IMR-90 (cell line): ENCODE results near the gene SFT2D3. TPM values are rescaled to one million over a fixed set of nuclear protein-coding genes. Genes with fewer than 3 reads are reported as not detected.

Experiments used
- ATAC-seq: fragments of 200-7000 bp; cut with Tn5 transposase; 2 replicates; pipeline ENCODE4 v1.9.1; 2020; ENCODE audit warnings: low read depth, mild to moderate bottlenecking, moderate library complexity
- BruUV-seq: library from RNA; stranded (reverse); fragments of 400-500 nt; replicated peaks from 2 replicates; lab custom pipeline; 2021; lab: Mats Ljungman, UMichigan
- CTCF ChIA-PET: fragments of 300-600 bp; formaldehyde crosslinking; extraction: SDS; loops from one replicate; lab custom pipeline; 2021; ENCODE audit warnings: antibody characterized with exemption; lab: Yijun Ruan, JAX
- POLR2A ChIA-PET: fragments of 300-600 bp; sonication (Branson Sonifier 250); formaldehyde crosslinking; loops from one replicate; lab custom pipeline; 2022; ENCODE audit warnings: antibody characterized with exemption; ENCODE audit not compliant: unreplicated experiment; lab: Charles Lee
- DNase-seq: peaks from one replicate; pipeline ENCODE4 v3.0.0; 2013
- H2AFZ ChIP-seq: replicated peaks from 2 replicates; pipeline ENCODE3; 2013; ENCODE audit warnings: low read length, mild to moderate bottlenecking; ENCODE audit not compliant: poor library complexity
- H2AK5ac ChIP-seq: 2 replicates; pipeline ENCODE4 v1.6.1; 2013; ENCODE audit warnings: low read depth, low read length, inconsistent platforms
- H2AK9ac ChIP-seq: replicated peaks from 2 replicates; pipeline ENCODE3; 2013; ENCODE audit warnings: mild to moderate bottlenecking, low read depth, low read length, moderate library complexity; ENCODE audit not compliant: poor library complexity
- H2BK120ac ChIP-seq: 2 replicates; pipeline ENCODE4 v1.6.1; 2013; ENCODE audit warnings: low read depth, low read length, inconsistent platforms
- H2BK15ac ChIP-seq: 3 replicates; pipeline ENCODE4 v1.6.1; 2013; ENCODE audit warnings: low read depth, low read length, inconsistent platforms
- H2BK20ac ChIP-seq: 2 replicates; pipeline ENCODE4 v1.6.1; 2013; ENCODE audit warnings: low read depth, mild to moderate bottlenecking, inconsistent platforms, low read length, moderate library complexity
- H2BK5ac ChIP-seq: 2 replicates; pipeline ENCODE4 v1.6.1; 2013; ENCODE audit warnings: mild to moderate bottlenecking, low read depth, low read length, inconsistent platforms; ENCODE audit not compliant: poor library complexity, severe bottlenecking
- H3K14ac ChIP-seq: replicated peaks from 2 replicates; pipeline ENCODE4 v1.6.1; 2013; ENCODE audit warnings: low read depth, low read length, inconsistent platforms
- H3K18ac ChIP-seq: 2 replicates; pipeline ENCODE4 v1.6.1; 2013; ENCODE audit warnings: low read depth, low read length, control low read depth
- H3K23ac ChIP-seq: 2 replicates; pipeline ENCODE4 v1.6.1; 2013; ENCODE audit warnings: low read depth, low read length, inconsistent platforms
- H3K27ac ChIP-seq: 2 replicates; pipeline ENCODE4 v1.5.1; 2013; ENCODE audit warnings: mild to moderate bottlenecking, control low read depth, low read length; ENCODE audit not compliant: insufficient read depth
- H3K27me3 ChIP-seq: 2 replicates; pipeline ENCODE4 v1.6.1; 2013; ENCODE audit warnings: low read length; ENCODE audit not compliant: control insufficient read depth, insufficient read depth
- H3K36me3 ChIP-seq: 2 replicates; pipeline ENCODE4 v1.6.1; 2013; ENCODE audit warnings: low read length, mixed read lengths; ENCODE audit not compliant: control insufficient read depth, insufficient read depth
- H3K4ac ChIP-seq: 2 replicates; pipeline ENCODE4 v1.6.1; 2013; ENCODE audit warnings: low read depth, low read length, inconsistent platforms
- H3K4me1 ChIP-seq: 2 replicates; pipeline ENCODE4 v1.6.1; 2013; ENCODE audit warnings: low read length, mixed read lengths; ENCODE audit not compliant: control insufficient read depth, insufficient read depth
- H3K4me2 ChIP-seq: 2 replicates; pipeline ENCODE4 v1.6.1; 2013; ENCODE audit warnings: low read depth, mild to moderate bottlenecking, control low read depth, low read length, moderate library complexity
- H3K4me3 ChIP-seq: 2 replicates; pipeline ENCODE4 v1.5.1; 2013; ENCODE audit warnings: low read depth, mild to moderate bottlenecking, control low read depth, low read length, moderate library complexity; ENCODE audit not compliant: insufficient read depth
- H3K56ac ChIP-seq: 2 replicates; pipeline ENCODE4 v1.6.1; 2013; ENCODE audit warnings: low read length, inconsistent platforms; ENCODE audit not compliant: insufficient read depth; ENCODE audit errors: extremely low read depth
- H3K79me1 ChIP-seq, 2 experiments: 2 replicates each; pipeline ENCODE4 v1.6.1; 2013; ENCODE audit warnings: low read length in 2 of 2, inconsistent platforms in 1 of 2, low read depth in 1 of 2
- H3K9ac ChIP-seq: 2 replicates; pipeline ENCODE4 v1.6.1; 2013; ENCODE audit warnings: low read depth, low read length, control low read depth
- H3K9me1 ChIP-seq: 2 replicates; pipeline ENCODE4 v1.6.1; 2013; ENCODE audit warnings: low read length, inconsistent platforms; ENCODE audit not compliant: insufficient read depth
- H3K9me3 ChIP-seq: 2 replicates; pipeline ENCODE4 v1.6.1; 2013; ENCODE audit warnings: low read length; ENCODE audit not compliant: control insufficient read depth, insufficient read depth
- H4K20me1 ChIP-seq: 2 replicates; pipeline ENCODE4 v1.6.1; 2013; ENCODE audit warnings: low read length, inconsistent platforms; ENCODE audit not compliant: insufficient read depth
- H4K5ac ChIP-seq: 2 replicates; pipeline ENCODE4 v1.6.1; 2013; ENCODE audit warnings: mild to moderate bottlenecking, low read depth, low read length, control low read depth
- H4K8ac ChIP-seq, 2 experiments: 2 replicates each; pipeline ENCODE4 v1.6.1; 2013; ENCODE audit warnings: low read depth in 2 of 2, low read length in 2 of 2, control low read depth in 1 of 2, inconsistent platforms in 1 of 2
- H4K91ac ChIP-seq: 2 replicates; pipeline ENCODE4 v1.6.1; 2013; ENCODE audit warnings: low read depth, low read length, inconsistent platforms; ENCODE audit not compliant: insufficient read depth
- CEBPB ChIP-seq: IDR thresholded peaks from 2 replicates; pipeline ENCODE4 v1.6.1; 2012; ENCODE audit warnings: low read depth, low read length, improper control_type of control experiment
- CHD1 ChIP-seq: IDR thresholded peaks from 2 replicates; pipeline ENCODE4 v1.6.1; 2012; ENCODE audit warnings: low read depth, low read length, improper control_type of control experiment
- WGBS, 2 experiments: methylation state at CpG; one replicate each; pipeline versions ENCODE4 v1.1.5 to v1.1.7; 2013; ENCODE audit warnings: missing lambda C conversion rate in 2 of 2; ENCODE audit not compliant: insufficient read length in 1 of 2; ENCODE audit errors: extremely low coverage in 2 of 2; 5-methylcytosine and 5-hydroxymethylcytosine counted together
- dilution Hi-C: fragments of 300-500 bp; cut with HindIII; formaldehyde crosslinking; loops from one replicate; pipeline ENCODE4 v1.14.3; 2018; ENCODE audit warnings: low sequenced_read_pairs; ENCODE audit not compliant: unreplicated experiment
- in situ Hi-C: fragments of 300-500 bp; cut with MboI; formaldehyde crosslinking; loops from 3 replicates; pipeline ENCODE4 v1.14.3; 2019; ENCODE audit warnings: low sequenced_read_pairs, inconsistent platforms, mixed read lengths
- intact Hi-C: fragments of 100-400 bp; cut with micrococcal nuclease; formaldehyde crosslinking; loops from 2 replicates; pipeline ENCODE4 v1.10.0; 2022
- polyA plus RNA-seq, 3 experiments: library from polyadenylated mRNA; depleted of rRNA; stranded (reverse); fragments of >200 nt; gene quantifications; 2 replicates each; pipeline ENCODE4 v1.2.3, GENCODE V29; 2012; ENCODE audit warnings: low replicate concordance in 1 of 3
- total RNA-seq: library from RNA; depleted of rRNA; stranded (reverse); fragments of >200 nt; gene quantifications from 2 replicates; pipeline ENCODE4 v1.2.3, GENCODE V29; 2012

Gene SFT2D3
- total and polyA plus RNA-seq, 2 of the 4 experiments (the other 2 are of a cell fraction) = 2.5 to 3.1 TPM

DNA sequence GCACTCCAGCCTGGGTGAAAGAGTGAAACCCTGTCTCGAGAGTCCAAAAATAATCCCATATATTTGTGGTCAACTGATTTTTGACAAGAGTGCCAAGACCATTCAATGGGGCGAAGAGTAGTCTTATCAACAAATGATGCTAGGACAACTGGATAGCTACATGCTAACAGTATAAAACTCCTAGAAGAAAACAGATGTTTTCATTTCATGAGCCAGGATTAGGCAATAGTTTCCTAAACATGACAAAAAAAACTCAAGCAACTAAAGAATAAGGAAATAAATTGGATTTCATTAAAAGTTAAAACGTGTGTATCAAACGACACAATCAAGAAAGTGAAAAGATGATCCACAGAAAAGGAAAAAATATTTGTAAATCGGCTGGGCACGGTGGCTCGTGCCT lies 32.2 kb upstream of the SFT2D3 start:
- DNase-seq (no peak), ATAC-seq (no peak)
- intact Hi-C loops = no loop called here
- Histone ChIP-seq H3K36me3 (peaks cover 1% of the 10 kb centered on the region; the same call in 1 of the 2 replicates), H3K4me1 (peaks cover 5% of the 10 kb centered on the region; the same call in 1 of the 2 replicates), H4K20me1 (peaks cover 67% of the 10 kb centered on the region), H3K18ac (no peak overlapping the region), H3K27me3 (no peaks in the 10 kb centered on the region), H2AK5ac (no peak overlapping the region), H2BK120ac (no peak overlapping the region), H4K8ac (no peak overlapping the region), H4K91ac (no peak overlapping the region), H3K4me3 (no peak overlapping the region), H3K56ac (no peak overlapping the region), H2AK9ac (no peak overlapping the region), H3K27ac (no peak overlapping the region), H2BK5ac (no peak overlapping the region), H3K4me2 (no peak overlapping the region), H2BK15ac (no peak overlapping the region), H2AFZ (no peak overlapping the region), H3K9me3 (no peaks in the 10 kb centered on the region), H3K9me1 (peaks cover 18% of the 10 kb centered on the region), H3K79me1 (peaks cover 10 to 64% of the 10 kb centered on the region in 2 experiments), H3K14ac (no peak overlapping the region), H4K5ac (no peak overlapping the region), H3K9ac (no peak overlapping the region), H3K23ac (no peak overlapping the region), H2BK20ac (no peak overlapping the region), H3K4ac (no peak overlapping the region)
- CTCF ChIA-PET = no interaction called here
- TF ChIP-seq CEBPB (peak; percentile 45; the same call in 1 of the 2 replicates), CHD1 (no peak)
- dilution Hi-C loops = no loop called here
- POLR2A ChIA-PET = no interaction called here
- no TSS peak for BruUV-seq
- in situ Hi-C loops = no loop called here
- no CpG with 5 or more reads among the region's 7 CpGs for WGBS, 2 experiments
